Bronchial epithelial cell (primary cell): ENCODE data around the gene SLC25A33. TPM values are rescaled to one million over a fixed set of nuclear protein-coding genes. Genes with fewer than 3 reads are reported as not detected.

Source experiments
- DNase-seq: peaks from one replicate; pipeline ENCODE4 v3.0.0-alpha.2; 2010; ENCODE audit warnings: low read depth
- FAIRE-seq: peaks from 2 replicates; lab custom pipeline; 2011; peaks lifted over from hg19 to GRCh38; lab: Jason Lieb, UNC
- H3K27me3 ChIP-seq: 2 replicates; pipeline ENCODE4 v1.5.1; 2011; ENCODE audit warnings: low read length; ENCODE audit not compliant: control insufficient read depth, insufficient read depth
- H3K36me3 ChIP-seq: 2 replicates; pipeline ENCODE4 v1.5.1; 2011; ENCODE audit warnings: low read length; ENCODE audit not compliant: control insufficient read depth, insufficient read depth
- H3K4me3 ChIP-seq: 2 replicates; pipeline ENCODE4 v1.5.1; 2011; ENCODE audit warnings: mild to moderate bottlenecking, low read depth, low read length, control low read depth
- CTCF ChIP-seq: IDR thresholded peaks from 2 replicates; pipeline ENCODE4 v1.5.1; 2011; ENCODE audit warnings: mild to moderate bottlenecking, moderate library complexity, low read length, control low read depth, inconsistent platforms; ENCODE audit not compliant: insufficient read depth, severe bottlenecking
- total RNA-seq: library from RNA; depleted of rRNA; stranded (reverse); fragments of >200 nt; gene quantifications from 2 replicates; pipeline ENCODE4 v1.2.1, GENCODE V29; 2014

SLC25A33 gene
- total RNA-seq, 1 donor from 2014 or later = 9.5 TPM

DNA sequence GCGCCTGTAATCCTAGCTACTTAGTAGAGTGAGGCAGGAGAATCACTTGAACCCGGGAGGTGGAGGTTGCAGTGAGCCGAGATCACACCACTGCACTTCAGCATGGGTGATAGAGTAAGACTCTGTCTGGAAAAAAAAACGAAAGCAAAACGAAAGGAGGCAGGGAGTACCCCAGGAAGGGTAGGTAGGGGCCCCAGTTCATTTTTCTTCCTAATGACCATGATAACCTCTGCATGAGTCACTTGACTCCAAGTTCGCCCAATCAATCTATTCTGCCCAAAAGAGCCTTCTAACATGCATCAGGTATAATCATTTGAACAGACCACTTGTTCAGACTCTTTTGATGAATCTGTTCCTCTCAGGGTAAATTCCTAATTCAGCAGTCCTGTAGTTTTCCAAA lies 36.2 kb downstream of the SLC25A33 start:
- FAIRE-seq = no peak
- H3K27me3 ChIP-seq = no peaks in the 10 kb centered on the region
- H3K4me3 ChIP-seq = no peak overlapping the region
- H3K36me3 ChIP-seq = peaks cover 5% of the 10 kb centered on the region
- no peak for TF ChIP-seq CTCF
- no peak for DNase-seq

GRCh38 chr1:9576903-9577302 lies 37.6 kb downstream of the SLC25A33 start:
- TF ChIP-seq CTCF = no peak
- no peaks in the 10 kb centered on the region for H3K27me3 ChIP-seq
- peaks cover 7% of the 10 kb centered on the region for H3K36me3 ChIP-seq
- DNase-seq = no peak
- H3K4me3 ChIP-seq = no peak overlapping the region
- no peak for FAIRE-seq

DNA sequence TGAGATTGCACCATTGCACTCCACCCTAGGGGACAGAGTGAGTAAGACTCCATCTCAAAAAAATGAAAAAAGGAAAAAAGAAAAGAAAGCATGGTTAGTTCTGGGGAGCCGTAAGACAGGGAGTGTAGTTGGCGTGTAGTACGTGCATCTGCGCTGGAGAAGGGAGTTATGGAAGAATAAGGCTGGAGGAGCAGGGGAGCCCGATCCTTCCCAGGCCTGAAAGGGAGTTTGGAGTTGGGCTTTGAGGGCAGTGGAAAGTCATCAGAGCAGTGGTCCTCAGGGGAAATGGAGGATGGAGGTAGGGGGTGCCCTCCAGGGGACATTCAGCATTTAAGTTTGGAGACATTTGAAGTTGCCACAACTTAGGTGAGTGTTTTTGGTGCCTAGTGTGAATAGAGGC lies 38.2 kb downstream of the SLC25A33 start:
- DNase-seq (no peak), FAIRE-seq (no peak)
- no peak overlapping the region for H3K4me3 ChIP-seq
- TF ChIP-seq CTCF = no peak
- peaks cover 7% of the 10 kb centered on the region for H3K36me3 ChIP-seq
- H3K27me3 ChIP-seq = no peaks in the 10 kb centered on the region

GRCh38 chr1:9580942-9581341 lies 41.7 kb downstream of the SLC25A33 start:
- DNase-seq (no peak), FAIRE-seq (no peak)
- Histone ChIP-seq H3K27me3 (no peaks in the 10 kb centered on the region), H3K4me3 (no peak overlapping the region), H3K36me3 (peaks cover 4% of the 10 kb centered on the region)
- TF ChIP-seq CTCF = no peak

DNA sequence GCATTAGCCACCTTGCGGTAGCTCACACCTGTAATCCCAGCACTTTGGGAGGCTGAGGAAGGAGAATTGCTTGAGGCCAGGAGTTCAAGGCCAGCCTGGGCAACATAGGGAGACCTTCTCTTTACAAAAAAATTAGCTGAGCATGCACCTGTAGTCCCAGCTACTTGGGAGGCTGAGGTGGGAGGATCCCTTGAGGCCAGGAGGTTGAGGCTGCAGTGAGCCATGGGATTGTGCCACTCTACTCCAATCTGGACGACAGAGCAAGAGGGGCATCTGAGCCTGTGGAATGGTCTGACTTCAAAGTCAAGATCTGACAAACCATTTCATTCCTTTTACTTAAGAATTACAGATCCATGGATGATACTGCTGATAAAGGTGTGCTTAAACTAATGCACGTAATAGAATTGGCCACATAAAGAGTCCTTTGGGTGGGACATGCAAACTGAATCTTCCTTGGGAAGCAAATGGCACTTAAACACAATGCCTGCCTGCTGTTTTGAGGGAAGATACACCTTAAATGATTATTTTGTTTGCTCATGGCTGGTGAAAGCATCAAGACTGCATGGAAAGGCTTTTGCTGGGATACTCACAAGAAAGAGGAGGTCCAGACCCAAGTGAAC lies 47.0 kb downstream of the SLC25A33 start:
- H3K36me3 ChIP-seq = no peaks in the 10 kb centered on the region
- DNase-seq (no peak), FAIRE-seq (no peak)
- TF ChIP-seq CTCF = no peak
- no peak overlapping the region for H3K4me3 ChIP-seq
- no peaks in the 10 kb centered on the region for H3K27me3 ChIP-seq
